Fibroblast of skin of abdomen (primary cell): ENCODE measurements around the gene EFNA4.

ENCODE experiments used
- DNase-seq: peaks from one replicate; pipeline ENCODE4 v3.0.0-alpha.2; 2013

The EFNA4 gene

DNA sequence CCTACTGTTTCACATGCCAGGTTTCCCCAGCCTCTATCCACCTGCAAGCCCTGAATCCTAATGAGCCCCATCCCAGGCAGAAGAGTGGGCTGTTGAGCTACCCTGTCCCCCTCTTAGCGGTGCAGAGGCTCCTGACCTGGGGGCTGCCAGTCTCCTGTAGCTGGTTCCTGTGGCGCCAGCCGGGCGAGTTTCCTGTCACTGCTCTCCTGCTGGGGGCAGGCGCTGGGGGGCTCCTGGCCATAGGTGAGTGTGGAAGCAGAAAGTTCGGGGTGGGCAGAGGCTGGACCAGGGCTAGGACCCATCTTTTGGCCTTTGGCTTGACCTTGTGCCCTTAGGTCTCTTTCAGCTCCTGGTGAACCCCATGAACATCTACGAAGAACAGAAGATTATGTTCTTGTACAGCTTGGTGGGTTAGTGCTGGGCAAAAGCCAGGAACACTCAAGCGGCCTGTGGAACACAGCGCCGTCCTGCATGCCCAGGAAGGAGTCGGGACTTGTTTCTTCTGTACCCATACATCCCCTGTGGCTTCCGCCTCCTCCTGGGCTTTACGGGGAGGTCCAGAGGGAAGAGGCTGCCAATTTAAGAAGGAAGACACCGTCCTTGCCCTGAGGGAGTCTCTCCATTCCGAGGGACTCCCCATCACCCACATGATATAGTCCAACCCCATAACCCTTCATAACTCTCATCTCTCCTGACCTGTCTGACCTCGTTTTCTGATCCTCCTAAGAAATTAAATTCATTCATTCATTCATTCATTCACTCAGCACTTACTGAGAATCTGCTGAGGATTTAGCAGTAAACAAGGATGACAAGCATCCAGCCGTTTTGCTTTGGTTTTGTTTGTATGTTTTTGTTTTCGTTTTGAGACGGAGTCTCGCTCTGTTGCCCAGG, 29.0 kb upstream of the EFNA4 start:
- no peak for DNase-seq

- no peak for DNase-seq
Measured at GRCh38 chr1:155035936-155036335, 27.6 kb upstream of the EFNA4 start.

DNA sequence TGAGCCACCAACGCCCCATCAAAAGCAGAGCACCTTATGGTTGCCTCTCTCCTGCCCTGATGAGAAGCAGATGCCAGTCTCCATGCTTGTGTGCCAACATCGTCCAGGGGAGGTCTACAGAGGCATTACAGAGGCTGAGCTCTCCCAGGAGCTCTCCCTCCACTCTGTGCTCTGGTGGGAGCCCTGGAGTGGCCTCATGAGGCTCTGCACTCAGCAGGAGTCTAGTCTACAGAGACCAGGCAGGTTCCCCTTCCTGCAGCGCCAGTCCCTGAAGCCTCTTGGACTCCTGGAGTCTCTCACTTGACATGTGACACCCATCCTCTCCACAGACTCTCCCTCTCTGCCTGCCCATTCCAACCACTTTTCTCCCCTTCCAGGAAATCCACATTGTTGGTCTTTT, 26.5 kb upstream of the EFNA4 start:
- no peak for DNase-seq

DNA sequence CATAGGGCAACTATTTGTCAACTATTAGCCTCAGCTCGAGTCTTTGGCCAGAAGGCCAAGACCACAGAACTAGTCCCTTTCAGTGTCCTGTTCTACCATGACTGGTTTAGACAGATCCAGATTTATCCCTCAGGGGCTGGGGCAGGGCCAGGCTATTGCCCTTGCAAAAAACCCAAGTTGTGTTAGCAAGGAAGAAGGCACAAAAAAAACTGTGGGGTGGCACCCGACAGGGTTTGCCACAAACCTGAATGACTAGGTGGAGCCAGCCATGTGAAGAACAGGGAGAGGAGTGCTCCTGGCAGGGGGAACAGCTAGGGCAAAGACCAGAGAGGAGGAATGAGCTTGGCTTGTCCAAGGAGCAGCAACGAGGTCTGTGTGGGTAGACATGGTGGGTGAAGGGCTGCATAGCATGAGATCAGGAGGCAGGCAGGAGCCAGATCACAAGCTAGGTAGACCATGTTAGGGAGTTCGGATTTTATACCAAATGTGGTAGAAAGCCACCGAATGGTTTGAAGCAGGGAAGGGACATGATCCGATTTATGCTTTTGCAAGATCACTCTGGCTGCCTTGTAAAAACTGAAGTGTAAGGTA, 25.6 kb upstream of the EFNA4 start:
- DNase-seq = no peak

DNA sequence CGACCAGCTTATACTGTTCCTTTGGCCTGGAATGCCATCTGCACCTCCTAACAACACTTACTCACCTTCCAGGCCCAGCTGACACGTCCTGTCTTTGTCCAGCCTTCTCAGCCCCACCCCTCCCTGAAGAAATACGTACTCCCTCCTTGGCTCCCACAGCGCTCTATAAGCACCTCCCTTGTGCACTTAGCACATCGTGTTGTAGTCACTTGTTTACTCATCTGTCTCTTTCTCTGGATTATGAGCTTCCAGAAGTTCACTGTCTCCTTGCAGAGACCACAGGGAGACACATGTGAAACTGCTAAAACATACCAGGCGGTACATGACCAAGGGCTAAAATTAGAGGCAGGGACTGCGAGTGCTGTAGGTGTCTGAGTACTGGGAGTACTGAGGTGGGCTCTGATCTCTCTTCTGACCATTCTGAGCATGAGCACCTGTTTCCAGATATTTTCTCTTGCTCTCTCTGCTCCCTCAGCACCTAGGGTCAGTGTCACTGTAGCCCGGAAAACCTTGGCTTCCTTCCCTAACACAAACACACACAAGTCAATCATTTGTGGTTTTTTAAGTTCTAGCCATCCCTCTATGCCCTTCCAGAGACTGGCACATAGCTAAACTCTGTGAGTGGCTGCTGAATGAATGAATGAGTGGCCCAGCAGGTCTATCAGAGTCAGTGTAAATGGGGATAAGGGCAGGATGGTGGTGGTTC, 24.8 kb upstream of the EFNA4 start:
- DNase-seq = no peak

DNA sequence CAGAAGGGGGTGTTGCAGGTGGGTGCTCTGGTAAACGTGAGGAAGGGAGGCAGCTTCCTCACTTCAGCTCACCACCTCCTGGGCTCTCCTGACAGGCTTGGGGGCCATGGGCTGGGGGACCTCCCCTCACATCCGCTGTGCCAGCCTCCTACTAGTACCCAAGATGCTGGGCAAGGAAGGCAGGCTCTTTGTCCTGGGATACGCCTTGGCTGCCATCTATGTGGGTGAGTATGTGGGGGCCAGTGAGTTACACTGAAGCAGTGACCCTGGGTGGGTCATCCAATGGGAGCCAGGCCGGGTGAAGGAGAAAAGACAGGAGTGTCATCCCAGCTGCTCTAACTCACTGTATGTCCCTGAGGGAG, 24.3 kb upstream of the EFNA4 start:
- no peak for DNase-seq

- no peak for DNase-seq
Measured at GRCh38 chr1:155040358-155041093, 23.0 kb upstream of the EFNA4 start.

DNA sequence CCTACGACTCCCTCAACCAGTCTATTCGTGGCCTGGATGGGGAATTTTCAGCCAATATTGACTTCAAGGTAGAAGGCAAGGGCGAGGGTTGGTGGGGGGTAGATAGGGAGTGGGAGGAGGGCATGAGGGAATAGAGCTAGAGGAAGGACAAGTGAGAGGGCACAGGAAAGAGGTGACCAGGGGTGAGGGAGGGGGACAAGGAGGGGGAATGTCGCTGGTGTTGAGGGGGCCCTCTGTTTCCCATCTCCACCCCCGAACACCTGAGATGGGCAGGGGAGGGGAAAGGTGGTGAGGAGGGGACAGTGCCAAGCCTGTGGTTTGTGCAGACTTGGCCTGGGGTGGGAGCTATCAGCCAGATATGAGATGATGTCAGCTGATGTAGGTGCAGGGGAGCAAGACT, 20.8 kb upstream of the EFNA4 start:
- no peak for DNase-seq

DNA sequence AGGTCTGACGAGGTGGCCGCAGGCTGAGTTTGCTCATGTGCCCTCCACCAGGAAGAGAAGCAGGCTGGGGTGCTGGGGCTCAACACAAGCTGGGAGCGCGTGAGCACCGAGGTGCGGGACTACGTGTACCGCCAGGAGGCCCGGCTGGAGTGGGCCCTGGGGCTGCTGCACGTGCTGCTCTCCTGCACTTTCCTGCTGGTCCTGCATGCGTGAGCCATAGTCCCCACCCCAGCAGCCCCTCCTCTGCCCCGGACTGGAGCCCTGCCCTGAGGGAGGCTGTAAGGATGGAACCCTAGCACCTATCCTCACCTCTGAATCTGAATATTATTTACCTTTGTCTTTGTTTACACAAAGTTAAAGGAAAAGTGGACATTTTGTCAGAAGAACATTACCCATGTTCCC, 20.2 kb upstream of the EFNA4 start:
- no peak for DNase-seq

GRCh38 chr1:155043793-155044192, 19.7 kb upstream of the EFNA4 start:
- DNase-seq = no peak

DNA sequence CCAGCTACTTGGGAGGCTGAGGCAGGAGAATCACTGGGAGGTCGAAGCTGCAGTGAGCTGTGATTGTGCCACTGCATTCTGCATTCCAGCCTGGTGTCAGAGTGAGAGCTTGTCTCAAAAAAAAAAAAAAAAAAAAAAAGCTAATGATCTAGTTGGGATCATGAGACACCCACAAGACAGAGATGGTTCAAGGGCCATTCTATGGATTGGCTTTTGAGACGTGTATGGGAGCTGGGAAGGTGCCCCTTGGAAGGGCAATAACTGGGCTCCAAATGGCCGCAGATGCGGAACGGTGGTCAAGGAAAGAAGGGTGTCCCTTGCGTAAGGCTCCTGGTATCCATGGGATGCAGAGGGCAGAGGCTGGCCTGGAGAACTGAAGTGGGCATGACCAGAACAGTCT, 19.2 kb upstream of the EFNA4 start:
- no peak for DNase-seq

DNA sequence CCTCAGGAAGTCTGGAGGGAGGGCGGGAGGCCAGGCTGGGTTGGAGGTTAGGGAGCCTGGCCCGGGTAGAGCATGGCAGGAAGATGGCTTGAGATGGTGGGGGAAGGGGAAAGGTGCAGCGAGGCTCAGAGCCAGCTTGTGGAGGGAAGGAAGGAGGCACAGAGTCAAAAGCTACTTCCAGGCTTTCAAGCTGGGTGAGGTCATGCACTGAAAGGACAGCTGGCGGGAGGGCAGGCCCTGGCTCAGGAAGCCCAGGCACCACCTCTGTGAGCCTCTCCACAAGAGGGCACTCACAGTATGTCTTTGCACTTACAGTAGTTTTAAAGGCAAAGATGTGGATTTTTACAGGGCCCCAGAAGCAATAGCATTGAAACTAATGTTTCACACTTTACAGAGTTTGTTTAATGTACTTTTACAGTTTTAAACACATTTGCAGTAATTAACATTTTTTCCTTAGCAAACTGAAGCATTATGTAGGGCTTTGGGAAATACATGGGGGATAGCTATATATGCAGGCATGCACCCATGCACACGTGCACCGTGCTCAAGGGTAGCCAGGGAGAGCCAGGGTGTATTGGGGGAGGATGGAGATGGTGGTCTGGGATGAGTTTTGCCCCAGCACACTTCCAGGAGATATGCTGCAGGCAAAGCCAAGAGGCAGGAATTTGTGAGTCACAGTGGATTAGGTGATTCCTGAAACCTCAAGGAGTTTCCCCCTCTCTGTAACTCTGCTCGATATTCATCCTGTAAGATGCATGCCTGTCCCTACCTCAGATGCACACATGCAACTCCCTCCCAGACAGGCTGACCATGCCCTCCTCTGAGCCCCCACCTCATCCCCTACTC, 18.5 kb upstream of the EFNA4 start:
- DNase-seq = peak; percentile 59

DNA sequence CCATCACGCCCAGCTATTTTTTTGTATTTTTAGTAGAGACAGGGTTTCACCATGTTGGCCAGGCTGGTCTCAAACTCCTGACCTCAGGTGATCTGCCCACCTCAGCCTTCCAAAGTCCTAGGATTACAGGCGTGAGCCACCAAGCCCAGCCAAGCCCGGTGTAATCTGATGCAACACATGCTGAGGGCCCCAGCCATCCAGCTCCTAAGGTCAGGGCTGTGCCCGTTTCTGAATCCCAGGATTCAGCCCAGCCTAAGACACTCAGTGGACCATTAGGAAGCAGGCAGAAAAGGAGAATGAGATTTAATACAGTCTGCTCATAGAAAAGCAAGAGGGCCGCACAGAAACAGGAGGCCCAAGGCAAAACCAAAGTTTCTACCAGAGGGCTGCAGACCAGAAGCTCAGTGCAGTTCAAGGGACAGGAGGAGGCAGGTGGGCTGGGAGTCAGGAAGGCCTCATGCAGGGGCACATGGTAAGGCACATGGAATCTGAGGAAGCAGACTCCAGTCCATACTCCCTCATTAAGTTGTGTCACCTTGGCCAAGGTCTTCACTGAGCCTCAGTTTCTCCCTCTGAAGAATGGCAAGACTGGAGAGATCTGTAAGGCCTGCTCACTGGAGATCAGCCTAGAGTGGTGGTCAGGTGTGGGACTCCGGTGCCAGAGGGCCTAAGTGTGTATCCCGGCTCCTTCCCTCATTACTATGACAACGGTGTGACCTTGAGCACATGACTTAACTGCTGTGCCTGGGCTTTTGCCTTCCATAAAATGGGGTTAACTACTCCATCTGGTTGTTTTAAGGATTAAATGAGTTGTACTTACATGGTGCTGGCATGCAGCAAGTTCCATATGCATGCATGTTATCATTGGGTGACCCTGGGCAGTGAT, 14.8 kb upstream of the EFNA4 start:
- no peak for DNase-seq

- DNase-seq = peak; percentile 69
Measured at GRCh38 chr1:155049651-155050559, 13.6 kb upstream of the EFNA4 start.

- DNase-seq = peak; percentile 56
Measured at GRCh38 chr1:155050560-155051341, 12.8 kb upstream of the EFNA4 start, which contains the start of gene ADAM15. Gene ADAM15 (plus strand): TSS chr1:155051316. CDS start chr1:155051387, 71 bp downstream.

DNA sequence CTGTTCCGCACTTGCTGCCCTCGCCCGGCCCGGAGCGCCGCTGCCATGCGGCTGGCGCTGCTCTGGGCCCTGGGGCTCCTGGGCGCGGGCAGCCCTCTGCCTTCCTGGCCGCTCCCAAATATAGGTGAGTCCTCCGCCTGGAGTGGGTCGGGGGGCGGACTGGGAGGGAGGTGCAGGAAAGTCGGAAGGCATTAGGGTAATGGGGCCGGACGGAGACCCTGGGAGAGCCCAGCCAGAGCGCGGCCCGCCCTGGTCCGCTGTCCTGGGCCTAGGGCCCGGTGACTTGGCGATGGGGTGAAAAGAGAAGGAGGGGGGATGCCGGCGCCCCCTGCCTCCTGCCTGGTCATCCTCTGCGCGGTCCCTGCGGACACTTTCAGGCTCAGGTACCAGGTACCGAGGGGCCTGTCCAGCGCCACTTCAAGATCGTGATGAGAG, 12.2 kb upstream of the EFNA4 start:
- DNase-seq = no peak

DNA sequence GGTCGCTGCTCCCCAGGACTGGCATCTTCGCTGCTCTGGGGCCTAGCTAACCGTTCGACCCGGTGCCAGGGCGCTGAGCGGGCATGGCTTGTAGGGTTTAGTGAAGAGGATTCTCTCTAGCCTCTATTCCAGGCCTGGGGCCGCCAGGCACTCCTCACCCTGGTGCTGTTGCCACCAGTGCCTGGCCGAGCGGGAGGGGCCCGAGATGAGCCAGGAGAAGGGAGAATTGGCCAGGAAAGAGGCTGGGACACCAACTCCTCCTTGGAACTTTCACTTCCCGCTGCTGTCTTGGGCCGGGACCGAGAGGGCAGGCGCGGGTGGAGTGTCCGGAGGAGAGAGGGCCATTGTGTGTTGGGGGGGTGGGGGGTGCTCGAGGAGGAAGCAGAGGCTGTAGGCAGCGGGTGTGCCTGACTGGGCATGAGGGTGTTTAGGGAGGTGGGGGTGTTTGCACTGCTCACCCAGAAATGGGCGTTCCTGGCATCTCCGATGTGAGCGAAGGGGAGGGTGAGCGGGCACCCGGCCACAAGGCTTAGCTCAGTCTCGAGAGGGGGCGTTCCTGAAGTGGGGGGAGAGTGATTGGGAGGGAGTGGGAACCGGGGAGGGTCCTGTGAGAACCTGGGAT, 11.7 kb upstream of the EFNA4 start:
- DNase-seq = no peak
